Naive B cell (primary cell): ENCODE results near the gene OR6P1. TPM values are rescaled to one million over a fixed set of nuclear protein-coding genes. Genes with fewer than 3 reads are reported as not detected.

Experiments used
- ATAC-seq, 2 donors: fragments of 150-1000 bp; cut with Tn5 transposase; 2 replicates each; pipeline ENCODE4 v1.10.0; 2021; ENCODE audit warnings: low read depth in 2 of 2, mild to moderate bottlenecking in 2 of 2, moderate library complexity in 2 of 2
- DNase-seq: peaks from one replicate; pipeline ENCODE4 v3.0.0; 2022
- H3K27ac Mint-ChIP-seq, 6 donors: one replicate each; pipeline ENCODE4 v1.8.0; 2020 to 2022; ENCODE audit warnings: mild to moderate bottlenecking in 6 of 6, mixed read lengths in 6 of 6, moderate library complexity in 5 of 6, inconsistent platforms in 2 of 6
- H3K27me3 Mint-ChIP-seq, 3 donors: one replicate each; pipeline ENCODE4 v1.8.0; 2021 to 2022; ENCODE audit warnings: mixed read lengths in 3 of 3, mild to moderate bottlenecking in 1 of 3
- H3K36me3 Mint-ChIP-seq, 2 donors: one replicate each; pipeline ENCODE4 v1.8.0; 2020 to 2022; ENCODE audit warnings: mixed read lengths in 2 of 2, inconsistent platforms in 1 of 2, mild to moderate bottlenecking in 1 of 2
- H3K4me1 Mint-ChIP-seq, 3 donors: one replicate each; pipeline ENCODE4 v1.8.0; 2020 to 2022; ENCODE audit warnings: mixed read lengths in 3 of 3, inconsistent platforms in 1 of 3, mild to moderate bottlenecking in 1 of 3, moderate library complexity in 1 of 3
- H3K4me3 Mint-ChIP-seq, 8 donors: one replicate each; pipeline ENCODE4 v1.8.0; 2020 to 2022; ENCODE audit warnings: mild to moderate bottlenecking in 8 of 8, mixed read lengths in 8 of 8, moderate library complexity in 8 of 8, inconsistent platforms in 2 of 8
- H3K9me3 Mint-ChIP-seq, 7 donors: one replicate each; pipeline ENCODE4 v1.8.0; 2020 to 2022; ENCODE audit warnings: mixed read lengths in 7 of 7, mild to moderate bottlenecking in 5 of 7, inconsistent platforms in 2 of 7, moderate library complexity in 1 of 7
- polyA plus RNA-seq, 6 donors: library from polyadenylated mRNA; unstranded; fragments of 300-500 nt; fragmentation: Illumina TruSeq; gene quantifications; one replicate each; pipeline ENCODE4 v1.2.3, GENCODE V29; 2021; ENCODE audit warnings: low read depth in 6 of 6

The OR6P1 gene
- polyA plus RNA-seq, 6 donors from 2014 or later: not detected

- Mint-ChIP-seq H3K9me3 (no peaks in the 10 kb centered on the region), H3K27ac (no peak within 1 kb of the TSS), H3K4me3 (no peak within 1 kb of the TSS), H3K27me3 (peaks cover 13 to 31% (median 19%) of the 10 kb centered on the region in 3 donors), H3K4me1 (no peaks in the 10 kb centered on the region), H3K36me3 (no peaks in the 10 kb centered on the region)
- ATAC-seq (no peak), DNase-seq (no peak)
Measured at GRCh38 chr1:158554352-158554751, 16.0 kb downstream of the OR6P1 start, which contains the start of gene OR6Y1. Gene OR6Y1, minus strand, starts transcription at chr1:158554405. Its CDS starts 6,300 bp downstream, at chr1:158548105.

GRCh38 chr1:158552296-158552695 is 18.1 kb downstream of the OR6P1 start:
- ATAC-seq: no peak
- Mint-ChIP-seq H3K4me1 (no peaks in the 10 kb centered on the region), H3K36me3 (peaks cover 0 to 2% of the 10 kb centered on the region in 2 donors), H3K9me3 (peaks cover 0 to under 1% (median 0%) of the 10 kb centered on the region in 7 donors), H3K27ac (no peak overlapping the region), H3K27me3 (peaks cover 20 to 46% (median 38%) of the 10 kb centered on the region in 3 donors), H3K4me3 (peak overlapping the region in 1 of 8 donors; percentile 29)
- no peak for DNase-seq

GRCh38 chr1:158547533-158547932 is 22.8 kb downstream of the OR6P1 start:
- no peak overlapping the region for H3K4me3 Mint-ChIP-seq
- DNase-seq: no peak
- ATAC-seq: no peak
- peaks cover 0 to 8% of the 10 kb centered on the region in 2 donors for H3K36me3 Mint-ChIP-seq
- peaks cover 27 to 51% (median 32%) of the 10 kb centered on the region in 3 donors for H3K27me3 Mint-ChIP-seq
- H3K9me3 Mint-ChIP-seq: peaks cover 0 to 5% (median 0%) of the 10 kb centered on the region in 7 donors
- H3K27ac Mint-ChIP-seq: no peak overlapping the region
- H3K4me1 Mint-ChIP-seq: no peaks in the 10 kb centered on the region

- Mint-ChIP-seq H3K27ac (no peak overlapping the region), H3K27me3 (peaks cover 0 to 7% (median 2%) of the 10 kb centered on the region in 3 donors), H3K36me3 (no peaks in the 10 kb centered on the region), H3K9me3 (peaks cover 0 to 1% (median 0%) of the 10 kb centered on the region in 7 donors), H3K4me1 (no peaks in the 10 kb centered on the region), H3K4me3 (no peak overlapping the region)
- no peak for DNase-seq
- no peak for ATAC-seq
Measured at GRCh38 chr1:158537609-158538008, 32.8 kb downstream of the OR6P1 start.

- H3K27me3 Mint-ChIP-seq: peaks cover 8 to 24% (median 22%) of the 10 kb centered on the region in 3 donors
- H3K9me3 Mint-ChIP-seq: peaks cover 0 to 2% (median 0%) of the 10 kb centered on the region in 7 donors
- no peaks in the 10 kb centered on the region for H3K36me3 Mint-ChIP-seq
- DNase-seq: no peak
- no peak overlapping the region for H3K27ac Mint-ChIP-seq
- H3K4me1 Mint-ChIP-seq: no peaks in the 10 kb centered on the region
- no peak for ATAC-seq
- no peak overlapping the region for H3K4me3 Mint-ChIP-seq
Measured at GRCh38 chr1:158534496-158534895, 35.9 kb downstream of the OR6P1 start.

- Mint-ChIP-seq H3K4me1 (no peaks in the 10 kb centered on the region), H3K27ac (no peak overlapping the region), H3K36me3 (peaks cover 0 to 24% of the 10 kb centered on the region in 2 donors), H3K27me3 (peaks cover 23 to 68% (median 56%) of the 10 kb centered on the region in 3 donors), H3K9me3 (peaks cover 0 to 29% (median 15%) of the 10 kb centered on the region in 7 donors), H3K4me3 (no peak overlapping the region)
- ATAC-seq (no peak), DNase-seq (no peak)
Measured at GRCh38 chr1:158527190-158527815, 43.1 kb downstream of the OR6P1 start.

GRCh38 chr1:158521666-158522058 is 48.7 kb downstream of the OR6P1 start:
- H3K4me1 Mint-ChIP-seq: no peaks in the 10 kb centered on the region
- no peak overlapping the region for H3K27ac Mint-ChIP-seq
- H3K9me3 Mint-ChIP-seq: peaks cover 0 to 12% (median 0%) of the 10 kb centered on the region in 7 donors
- peaks cover 0 to 2% of the 10 kb centered on the region in 2 donors for H3K36me3 Mint-ChIP-seq
- ATAC-seq: no peak
- H3K27me3 Mint-ChIP-seq: peaks cover 24 to 52% (median 44%) of the 10 kb centered on the region in 3 donors
- no peak overlapping the region for H3K4me3 Mint-ChIP-seq
- DNase-seq: no peak

- Mint-ChIP-seq H3K27ac (peak overlapping the region in 1 of 6 donors; percentile 54), H3K9me3 (peaks cover 0 to 8% (median 0%) of the 10 kb centered on the region in 7 donors), H3K4me3 (no peak overlapping the region), H3K4me1 (no peaks in the 10 kb centered on the region), H3K27me3 (peaks cover 24 to 47% (median 44%) of the 10 kb centered on the region in 3 donors), H3K36me3 (no peaks in the 10 kb centered on the region)
- ATAC-seq (no peak), DNase-seq (no peak)
Measured at GRCh38 chr1:158520955-158521665, 49.3 kb downstream of the OR6P1 start.

- DNase-seq (no peak), ATAC-seq (no peak)
- Mint-ChIP-seq H3K9me3 (peaks cover 0 to 8% (median 0%) of the 10 kb centered on the region in 7 donors), H3K27ac (no peak overlapping the region), H3K4me1 (no peaks in the 10 kb centered on the region), H3K27me3 (peaks cover 29 to 48% (median 47%) of the 10 kb centered on the region in 3 donors), H3K36me3 (no peaks in the 10 kb centered on the region), H3K4me3 (no peak overlapping the region)
Measured at GRCh38 chr1:158520021-158520420, 50.4 kb downstream of the OR6P1 start.

- Mint-ChIP-seq H3K4me1 (no peaks in the 10 kb centered on the region), H3K27ac (no peak overlapping the region), H3K36me3 (no peaks in the 10 kb centered on the region), H3K27me3 (peaks cover 26 to 41% (median 36%) of the 10 kb centered on the region in 3 donors), H3K9me3 (peaks cover 0 to 3% (median 0%) of the 10 kb centered on the region in 7 donors), H3K4me3 (no peak overlapping the region)
- DNase-seq (no peak), ATAC-seq (no peak)
Measured at GRCh38 chr1:158516966-158517365, 53.4 kb downstream of the OR6P1 start.

Other genes starting within 250 kb of the OR6P1 start
- not detected for gene CD1B, start 239.0 kb downstream of the OR6P1 start, polyA plus RNA-seq
- not detected for gene CD1E, start 216.7 kb downstream of the OR6P1 start, polyA plus RNA-seq
- not detected for gene OR10T2, start 171.1 kb downstream of the OR6P1 start, polyA plus RNA-seq
- not detected for gene OR10K2, start 144.3 kb downstream of the OR6P1 start, polyA plus RNA-seq
- not detected for gene OR10K1, start 108.7 kb downstream of the OR6P1 start, polyA plus RNA-seq
- gene OR10R2, start 98.4 kb downstream of the OR6P1 start, polyA plus RNA-seq: not detected
- gene OR6Y1, start 16.2 kb downstream of the OR6P1 start, polyA plus RNA-seq: not detected
- gene OR10X1, start 9.3 kb upstream of the OR6P1 start, polyA plus RNA-seq: not detected
- not detected for gene OR10Z1, start 34.7 kb upstream of the OR6P1 start, polyA plus RNA-seq
- under 1 TPM in 2 of 6 donors, not detected in 4; 0.04 to 0.15 TPM for gene SPTA1, start 116.1 kb upstream of the OR6P1 start, polyA plus RNA-seq
- not detected for gene OR6K2, start 130.1 kb upstream of the OR6P1 start, polyA plus RNA-seq
- not detected for gene OR6K3, start 150.1 kb upstream of the OR6P1 start, polyA plus RNA-seq
- not detected for gene OR6K6, start 184.1 kb upstream of the OR6P1 start, polyA plus RNA-seq
- gene OR6N1, start 201.6 kb upstream of the OR6P1 start, polyA plus RNA-seq: not detected
- gene OR6N2, start 210.6 kb upstream of the OR6P1 start, polyA plus RNA-seq: not detected